ENCODE measurements around the gene EIF2B1. TPM values are rescaled to one million over a fixed set of nuclear protein-coding genes. Genes with fewer than 3 reads are reported as not detected.

EIF2B1 gene
- total RNA-seq, 1 experiment from 2014 or later = 59.8 TPM

GRCh38 chr12:123654129-123654701 is 20.7 kb upstream of the EIF2B1 start:
- no peak for DNase-seq
- H3K56ac ChIP-seq (ENCODE audit: insufficient read length, low read depth, low read length) = no peak overlapping the region
- no peak overlapping the region for H2BK12ac ChIP-seq (ENCODE audit: insufficient read length, low read depth, low read length)
- no peak overlapping the region for H2BK5ac ChIP-seq (ENCODE audit: insufficient read length, low read length)
- H3K27ac ChIP-seq (ENCODE audit: insufficient read length, low read depth, low read length) = no peak overlapping the region
- H3K79me1 ChIP-seq (ENCODE audit: insufficient read depth, low read depth, low read length, poor library complexity, severe bottlenecking) = no peaks in the 10 kb centered on the region
- no peaks in the 10 kb centered on the region for H3K79me2 ChIP-seq (ENCODE audit: insufficient read depth, low read length)
- no peak overlapping the region for H4K8ac ChIP-seq (replicated peaks; ENCODE audit: insufficient read length, low read depth, low read length)
- Mint-ChIP-seq H3K9me3 (no peaks in the 10 kb centered on the region), H3K4me3 (peak overlapping the region in 1 of 2 experiments; percentile 24; a peak in 1 of 5 replicates), H3K36me3 (ENCODE audit: insufficient read depth in 1 of 3, low read depth in 3 of 3) (peaks cover 19 to 59% (median 45%) of the 10 kb centered on the region in 3 experiments; a peak in 6 of 7 replicates), H3K4me1 (no peaks in the 10 kb centered on the region), H3K27me3 (ENCODE audit: low read depth) (no peaks in the 10 kb centered on the region), H3K27ac (no peak overlapping the region; a peak in 2 of 7 replicates)
- no peak overlapping the region for H2BK20ac ChIP-seq (ENCODE audit: low read depth, low read length, poor library complexity, severe bottlenecking)
- TF ChIP-seq CTCF (conservative IDR thresholded peaks at IDR 0.05) = no peak
- no peak overlapping the region for H3K23ac ChIP-seq (ENCODE audit: insufficient read length, low read depth, low read length)
- H2AFZ ChIP-seq (ENCODE audit: low read length) = no peak overlapping the region
- no peaks in the 10 kb centered on the region for H3K23me2 ChIP-seq (ENCODE audit: insufficient read length, low read depth, low read length, poor library complexity, severe bottlenecking)
- H3K18ac ChIP-seq (ENCODE audit: insufficient read length, low read depth, low read length) = no peak overlapping the region
- H3K9me3 ChIP-seq (ENCODE audit: control insufficient read depth, low read depth, low read length) = no peaks in the 10 kb centered on the region
- H3K14ac ChIP-seq (ENCODE audit: insufficient read depth, low read length) = no peak overlapping the region
- H4K91ac ChIP-seq (ENCODE audit: insufficient read length, low read depth, low read length) = no peak overlapping the region
- H3K4me1 ChIP-seq (ENCODE audit: insufficient read depth, low read length) = no peaks in the 10 kb centered on the region
- no peak overlapping the region for H3T11ph ChIP-seq (ENCODE audit: low read length)
- no peak overlapping the region for H4K5ac ChIP-seq (ENCODE audit: insufficient read length, low read depth, low read length)
- H3K4ac ChIP-seq (ENCODE audit: low read depth, low read length) = no peak overlapping the region
- H2BK120ac ChIP-seq (ENCODE audit: low read depth, low read length, poor library complexity, severe bottlenecking) = no peak overlapping the region
- H2BK15ac ChIP-seq (ENCODE audit: low read depth, low read length) = no peak overlapping the region
- H3K27me3 ChIP-seq (ENCODE audit: insufficient read depth, low read length) = no peaks in the 10 kb centered on the region
- no peaks in the 10 kb centered on the region for H4K20me1 ChIP-seq (ENCODE audit: control insufficient read depth, insufficient read depth, insufficient read length)
- no peak overlapping the region for H3K9ac ChIP-seq (ENCODE audit: extremely low read depth, insufficient read length, low read length)
- H3K4me2 ChIP-seq (ENCODE audit: insufficient read depth, insufficient read length, low read length) = no peak overlapping the region
- H2AK5ac ChIP-seq (ENCODE audit: insufficient read length, low read length) = no peak overlapping the region
- 100% methylated on average over 4 of the region's 4 CpGs for WGBS (ENCODE audit: extremely low coverage, insufficient read length, low lambda C conversion rate)
